ENCODE results near the gene MTTP. TPM values are rescaled to one million over a fixed set of nuclear protein-coding genes. Genes with fewer than 3 reads are reported as not detected.

Gene MTTP
- total RNA-seq, 1 experiment from 2014 or later: not detected

- Histone ChIP-seq H3K36me3 (ENCODE audit: low read depth) (no peaks in the 10 kb centered on the region), H3K27ac (no peak overlapping the region), H4K20me1 (ENCODE audit: insufficient read depth) (no peaks in the 10 kb centered on the region), H3K9me2 (ENCODE audit: insufficient read depth) (no peaks in the 10 kb centered on the region), H3K79me2 (ENCODE audit: low read depth) (no peaks in the 10 kb centered on the region), H3F3A (ENCODE audit: insufficient read depth, low read depth) (no peaks in the 10 kb centered on the region), H3K4me3 (no peak overlapping the region), H3K27me3 (ENCODE audit: insufficient read depth, low read depth) (no peaks in the 10 kb centered on the region), H2AFZ (no peak overlapping the region), H3K4me1 (replicated peaks; ENCODE audit: insufficient read depth) (no peaks in the 10 kb centered on the region), H3K4me2 (no peak overlapping the region), H3K9me3 (ENCODE audit: insufficient read depth, low read depth) (no peaks in the 10 kb centered on the region)
- no peak for DNase-seq
- POLR2A ChIA-PET (ENCODE audit: unreplicated experiment): no interaction called here
- no TSS peak for BruUV-seq (replicated peaks)
- CTCF ChIA-PET: no interaction called here
- intact Hi-C loops (cut with micrococcal nuclease; ENCODE audit: unreplicated experiment): no loop called here
- TF ChIP-seq EZH2 (IDR thresholded peaks at IDR 0.05; ENCODE audit: low read depth): no peak
- TF ChIP-seq, protein P1, sequence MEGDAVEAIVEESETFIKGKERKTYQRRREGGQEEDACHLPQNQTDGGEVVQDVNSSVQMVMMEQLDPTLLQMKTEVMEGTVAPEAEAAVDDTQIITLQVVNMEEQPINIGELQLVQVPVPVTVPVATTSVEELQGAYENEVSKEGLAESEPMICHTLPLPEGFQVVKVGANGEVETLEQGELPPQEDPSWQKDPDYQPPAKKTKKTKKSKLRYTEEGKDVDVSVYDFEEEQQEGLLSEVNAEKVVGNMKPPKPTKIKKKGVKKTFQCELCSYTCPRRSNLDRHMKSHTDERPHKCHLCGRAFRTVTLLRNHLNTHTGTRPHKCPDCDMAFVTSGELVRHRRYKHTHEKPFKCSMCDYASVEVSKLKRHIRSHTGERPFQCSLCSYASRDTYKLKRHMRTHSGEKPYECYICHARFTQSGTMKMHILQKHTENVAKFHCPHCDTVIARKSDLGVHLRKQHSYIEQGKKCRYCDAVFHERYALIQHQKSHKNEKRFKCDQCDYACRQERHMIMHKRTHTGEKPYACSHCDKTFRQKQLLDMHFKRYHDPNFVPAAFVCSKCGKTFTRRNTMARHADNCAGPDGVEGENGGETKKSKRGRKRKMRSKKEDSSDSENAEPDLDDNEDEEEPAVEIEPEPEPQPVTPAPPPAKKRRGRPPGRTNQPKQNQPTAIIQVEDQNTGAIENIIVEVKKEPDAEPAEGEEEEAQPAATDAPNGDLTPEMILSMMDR (conservative IDR thresholded peaks at IDR 0.05): no peak
Observed at GRCh38 chr4:99633772-99634171, 59.1 kb downstream of the MTTP start.

- Histone ChIP-seq H3K36me3 (ENCODE audit: low read depth) (no peaks in the 10 kb centered on the region), H2AFZ (no peak overlapping the region), H3K4me3 (no peak overlapping the region), H4K20me1 (ENCODE audit: insufficient read depth) (no peaks in the 10 kb centered on the region), H3K4me2 (no peak overlapping the region), H3F3A (ENCODE audit: insufficient read depth, low read depth) (no peaks in the 10 kb centered on the region), H3K9me2 (ENCODE audit: insufficient read depth) (no peaks in the 10 kb centered on the region), H3K27me3 (ENCODE audit: insufficient read depth, low read depth) (no peaks in the 10 kb centered on the region), H3K4me1 (replicated peaks; ENCODE audit: insufficient read depth) (no peaks in the 10 kb centered on the region), H3K9me3 (ENCODE audit: insufficient read depth, low read depth) (no peaks in the 10 kb centered on the region), H3K27ac (no peak overlapping the region), H3K79me2 (ENCODE audit: low read depth) (no peaks in the 10 kb centered on the region)
- BruUV-seq (replicated peaks): no TSS peak
- no peak for TF ChIP-seq EZH2 (IDR thresholded peaks at IDR 0.05; ENCODE audit: low read depth)
- TF ChIP-seq, protein P1 (conservative IDR thresholded peaks at IDR 0.05): no peak
- no peak for DNase-seq
- ChIA-PET POLR2A (ENCODE audit: unreplicated experiment) (no interaction called here), CTCF (no interaction called here)
- intact Hi-C loops (cut with micrococcal nuclease; ENCODE audit: unreplicated experiment): no loop called here
Observed at GRCh38 chr4:99634742-99635360, 60.2 kb downstream of the MTTP start.

DNA sequence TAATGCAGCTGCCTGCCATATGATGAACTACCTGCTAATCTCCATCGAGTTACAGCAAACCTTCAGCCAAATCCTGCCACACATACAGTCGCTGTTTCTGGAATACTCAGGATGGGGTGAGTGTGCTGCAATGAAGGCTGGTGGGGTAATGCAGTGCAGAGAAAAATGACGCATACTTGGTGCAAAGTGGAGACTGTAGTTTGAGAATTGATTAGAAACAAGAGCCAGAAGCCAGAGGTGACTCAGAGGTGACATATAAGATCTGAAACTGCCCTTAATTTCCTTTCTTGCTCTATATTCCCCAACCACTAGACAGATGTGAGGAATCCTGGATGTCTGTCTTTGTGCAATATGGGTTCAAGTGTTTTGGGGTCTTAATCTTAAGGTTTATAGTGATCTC is 61.0 kb downstream of the MTTP start:
- Histone ChIP-seq H2AFZ (no peak overlapping the region), H3K4me3 (no peak overlapping the region), H3K4me2 (no peak overlapping the region), H3K9me3 (ENCODE audit: insufficient read depth, low read depth) (no peaks in the 10 kb centered on the region), H3K9me2 (ENCODE audit: insufficient read depth) (no peaks in the 10 kb centered on the region), H3K79me2 (ENCODE audit: low read depth) (no peaks in the 10 kb centered on the region), H3K4me1 (replicated peaks; ENCODE audit: insufficient read depth) (no peaks in the 10 kb centered on the region), H3K27me3 (ENCODE audit: insufficient read depth, low read depth) (no peaks in the 10 kb centered on the region), H3K27ac (no peak overlapping the region), H4K20me1 (ENCODE audit: insufficient read depth) (no peaks in the 10 kb centered on the region), H3K36me3 (ENCODE audit: low read depth) (no peaks in the 10 kb centered on the region), H3F3A (ENCODE audit: insufficient read depth, low read depth) (no peaks in the 10 kb centered on the region)
- no peak for DNase-seq
- POLR2A ChIA-PET (ENCODE audit: unreplicated experiment): no interaction called here
- TF ChIP-seq, protein P1 (conservative IDR thresholded peaks at IDR 0.05): no peak
- TF ChIP-seq EZH2 (IDR thresholded peaks at IDR 0.05; ENCODE audit: low read depth): no peak
- CTCF ChIA-PET: no interaction called here
- BruUV-seq (replicated peaks): no TSS peak
- intact Hi-C loops (cut with micrococcal nuclease; ENCODE audit: unreplicated experiment): no loop called here

Data from PC-9 (cell line).